ENCODE data around the gene MAL. TPM values are rescaled to one million over a fixed set of nuclear protein-coding genes. Genes with fewer than 3 reads are reported as not detected.

MAL gene
- total RNA-seq, 2 experiments from 2014 or later, result 174 to 184 TPM

DNA sequence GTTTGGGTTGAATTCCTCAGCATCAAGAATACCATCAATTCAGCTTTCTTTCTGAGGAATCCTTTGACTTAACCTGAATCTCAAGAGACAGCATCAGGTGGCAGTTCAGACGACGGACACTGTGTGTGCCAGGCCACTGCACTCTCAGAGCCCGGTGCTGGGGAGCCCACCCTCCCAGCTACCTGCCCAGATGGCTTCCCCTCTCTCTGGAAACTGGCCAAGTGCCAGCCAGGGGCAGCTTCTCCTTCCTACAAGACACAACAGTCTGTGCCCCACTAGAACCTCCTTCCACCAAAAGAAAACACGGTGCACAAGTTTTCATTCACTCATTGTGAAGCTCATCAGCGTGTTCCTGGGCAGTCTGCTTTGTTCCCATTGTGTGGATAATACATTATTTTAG, 28.5 kb downstream of the MAL start:
- ATAC-seq (ENCODE audit: low read depth), result no peak
- Mint-ChIP-seq H3K4me3 (no peak overlapping the region), H3K36me3 (peaks cover 41% of the 10 kb centered on the region), H3K27me3 (no peaks in the 10 kb centered on the region), H3K9me3 (no peaks in the 10 kb centered on the region), H3K4me1 (peaks cover 52% of the 10 kb centered on the region), H3K27ac (peak overlapping the region; percentile 21)
- POLR2A ChIA-PET, result interaction anchor here (1.3 to 5.4 kb wide), 5 partner anchors 9 to 30 kb away, joined by 4 to 49 read pairs (median 22); partner anchors contain the start of gene MAL
- DNase-seq, result peak; percentile 23

DNA sequence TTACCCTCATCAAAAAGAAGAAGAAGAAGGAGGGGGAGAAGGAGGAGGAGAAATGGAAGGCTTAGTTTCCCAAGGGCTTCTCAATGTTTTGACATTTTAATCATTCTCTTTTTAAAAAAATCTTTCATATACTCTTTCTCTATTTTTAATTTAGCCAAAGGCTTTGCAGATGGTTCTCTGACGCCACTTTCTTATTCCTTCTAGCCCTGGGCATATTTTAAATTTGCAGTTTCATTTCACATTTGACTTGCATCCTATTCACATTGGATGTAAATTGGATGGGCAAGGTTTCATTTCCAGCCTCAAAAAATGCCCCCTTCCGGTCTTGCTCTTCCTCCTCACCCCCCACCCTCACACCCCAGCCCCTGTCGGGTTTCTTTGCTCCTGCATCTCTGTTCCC, 29.8 kb downstream of the MAL start:
- Mint-ChIP-seq H3K27ac (peak overlapping the region; percentile 70), H3K36me3 (peaks cover 35% of the 10 kb centered on the region), H3K27me3 (no peaks in the 10 kb centered on the region), H3K9me3 (no peaks in the 10 kb centered on the region), H3K4me1 (peaks cover 47% of the 10 kb centered on the region), H3K4me3 (peak overlapping the region; percentile 25)
- POLR2A ChIA-PET, result interaction anchor here (1.3 to 5.4 kb wide), 5 partner anchors 8 to 33 kb away, joined by 4 to 49 read pairs (median 6); partner anchors contain the start of gene MAL
- DNase-seq (no peak), ATAC-seq (ENCODE audit: low read depth) (no peak)

DNA sequence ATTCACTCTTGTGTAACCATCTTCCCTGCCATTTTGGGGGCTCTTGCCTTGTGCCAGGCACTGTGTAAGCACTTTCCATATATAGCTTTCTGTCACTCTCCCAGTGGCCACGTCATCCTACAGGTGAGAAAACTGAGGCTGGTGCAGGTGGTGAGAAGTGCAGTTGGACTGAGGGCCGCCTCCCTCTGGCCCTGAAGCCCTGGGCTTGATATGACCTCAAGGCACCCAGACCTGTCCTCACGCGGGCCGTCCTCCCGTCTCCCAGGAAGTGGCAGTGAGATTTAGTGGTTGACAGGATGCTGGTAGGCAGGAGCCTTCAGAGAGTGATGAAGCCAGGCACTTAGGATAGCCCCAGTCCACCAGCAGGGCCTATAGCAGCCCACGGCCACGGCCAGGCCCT, 30.5 kb downstream of the MAL start:
- Mint-ChIP-seq H3K27me3 (no peaks in the 10 kb centered on the region), H3K4me3 (peak overlapping the region; percentile 32), H3K9me3 (no peaks in the 10 kb centered on the region), H3K36me3 (peaks cover 29% of the 10 kb centered on the region), H3K27ac (peak overlapping the region; percentile 24), H3K4me1 (peaks cover 43% of the 10 kb centered on the region)
- DNase-seq (no peak), ATAC-seq (ENCODE audit: low read depth) (peak; percentile 48)
- POLR2A ChIA-PET, result interaction anchor here (0.8 to 9.3 kb wide), 5 partner anchors 13 to 347 kb away, joined by 3 to 124 read pairs (median 5); partner anchors contain the start of gene MAL

DNA sequence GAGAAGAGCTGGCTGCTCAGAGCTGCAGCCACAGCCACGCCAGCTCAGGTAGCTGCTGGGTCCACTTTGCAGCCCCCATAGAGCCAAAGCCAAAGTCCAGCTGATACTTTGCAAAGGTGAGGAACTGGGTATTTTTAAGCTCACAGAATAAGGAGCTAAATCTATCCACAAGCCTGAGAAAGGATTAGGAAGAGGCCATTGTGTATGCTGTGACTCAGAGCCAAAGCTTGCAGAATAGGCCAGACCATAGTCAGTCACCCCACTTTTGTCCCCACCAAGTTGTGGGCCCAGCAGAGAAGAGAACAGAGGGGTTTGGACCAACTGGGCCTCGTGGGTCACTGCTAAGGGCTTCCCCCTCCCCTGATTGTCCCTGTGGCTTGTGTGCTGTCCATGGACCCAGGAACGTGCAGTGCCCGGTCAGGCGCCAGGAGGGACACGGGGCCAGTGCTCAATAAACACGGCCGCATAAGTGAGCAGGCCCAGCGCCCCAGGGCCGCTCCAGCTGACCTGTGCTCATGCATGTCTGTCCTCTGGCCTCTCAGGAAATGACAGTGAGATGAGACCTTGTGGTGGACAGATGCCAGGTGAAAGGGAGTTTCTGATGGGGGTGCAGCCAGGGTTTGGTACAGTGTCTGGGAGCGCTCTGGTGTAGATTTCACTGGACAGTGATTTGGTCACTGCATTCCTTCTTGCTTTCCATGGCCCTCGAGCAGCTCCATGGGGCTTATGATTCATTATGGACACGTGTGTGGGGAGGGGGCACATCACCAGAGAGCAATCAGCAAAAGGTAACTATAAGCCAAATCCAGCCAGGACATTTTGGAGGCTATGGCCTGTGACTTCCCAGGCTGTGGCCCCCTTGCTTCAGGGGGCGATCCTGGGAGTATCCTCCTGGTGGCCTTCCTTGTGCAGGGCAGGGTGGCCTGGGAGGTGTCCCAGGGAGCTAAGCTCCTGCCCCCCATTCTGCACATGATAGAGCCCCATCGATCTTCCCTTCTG, 31.3 kb downstream of the MAL start:
- H3K9me3 Mint-ChIP-seq, result no peaks in the 10 kb centered on the region
- POLR2A ChIA-PET, result interaction anchor here (0.8 to 9.3 kb wide), 5 partner anchors 13 to 346 kb away, joined by 3 to 124 read pairs (median 5); partner anchors contain the start of gene MAL
- peaks cover 22% of the 10 kb centered on the region for H3K36me3 Mint-ChIP-seq
- H3K27me3 Mint-ChIP-seq, result no peaks in the 10 kb centered on the region
- DNase-seq (peak; percentile 22), ATAC-seq (ENCODE audit: low read depth) (no peak)
- peaks cover 43% of the 10 kb centered on the region for H3K4me1 Mint-ChIP-seq
- peak overlapping the region; percentile 24 for H3K27ac Mint-ChIP-seq
- H3K4me3 Mint-ChIP-seq, result no peak overlapping the region

DNA sequence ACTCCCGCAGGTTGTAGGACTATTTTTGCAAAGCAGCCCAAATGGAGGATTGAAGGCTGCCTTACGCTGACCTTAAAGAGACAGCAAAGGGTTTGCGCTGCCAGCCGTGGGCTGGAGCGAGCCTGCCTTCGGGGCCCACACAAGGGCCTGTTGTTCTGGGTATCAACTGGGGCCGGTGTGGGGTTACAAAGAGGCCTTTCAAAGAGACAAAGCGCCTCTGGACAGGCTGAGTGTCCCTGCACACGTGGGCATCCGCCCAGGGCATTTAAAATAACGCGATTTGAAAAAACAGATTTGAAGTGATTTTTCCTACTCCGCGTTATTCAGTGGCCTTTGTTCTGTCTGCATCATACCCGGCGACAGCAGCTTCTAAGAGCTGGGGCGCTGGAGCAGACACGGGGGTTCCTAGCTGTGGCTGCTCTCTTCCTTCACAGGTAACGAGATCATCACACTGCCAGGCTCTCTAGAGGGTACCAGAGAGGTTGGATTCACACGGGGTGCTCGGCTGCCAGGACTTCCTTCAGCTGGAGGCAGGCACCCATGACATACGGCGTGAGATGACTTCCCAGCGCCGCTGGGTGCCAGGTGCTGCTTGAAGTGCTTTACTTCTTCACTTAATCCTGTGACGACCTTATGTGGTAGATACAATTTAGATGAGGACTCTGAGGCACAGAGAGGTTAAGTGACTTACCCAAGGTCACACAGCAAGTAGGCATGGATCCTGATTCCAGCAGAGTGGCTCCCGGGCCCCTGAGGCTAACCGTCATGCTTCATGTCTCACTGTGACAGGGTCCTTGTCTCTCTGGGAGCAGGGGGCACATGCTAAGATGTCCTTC, 32.2 kb downstream of the MAL start:
- peaks cover 48% of the 10 kb centered on the region for H3K4me1 Mint-ChIP-seq
- no peak overlapping the region for H3K4me3 Mint-ChIP-seq
- H3K9me3 Mint-ChIP-seq, result no peaks in the 10 kb centered on the region
- peaks cover 16% of the 10 kb centered on the region for H3K36me3 Mint-ChIP-seq
- DNase-seq (peak; percentile 22), ATAC-seq (ENCODE audit: low read depth) (no peak)
- H3K27me3 Mint-ChIP-seq, result no peaks in the 10 kb centered on the region
- POLR2A ChIA-PET, result interaction anchor here (2.1 to 9.3 kb wide), 3 partner anchors 17 to 32 kb away, joined by 5 to 124 read pairs (median 9); partner anchors contain the start of gene MAL
- H3K27ac Mint-ChIP-seq, result no peak overlapping the region

DNA sequence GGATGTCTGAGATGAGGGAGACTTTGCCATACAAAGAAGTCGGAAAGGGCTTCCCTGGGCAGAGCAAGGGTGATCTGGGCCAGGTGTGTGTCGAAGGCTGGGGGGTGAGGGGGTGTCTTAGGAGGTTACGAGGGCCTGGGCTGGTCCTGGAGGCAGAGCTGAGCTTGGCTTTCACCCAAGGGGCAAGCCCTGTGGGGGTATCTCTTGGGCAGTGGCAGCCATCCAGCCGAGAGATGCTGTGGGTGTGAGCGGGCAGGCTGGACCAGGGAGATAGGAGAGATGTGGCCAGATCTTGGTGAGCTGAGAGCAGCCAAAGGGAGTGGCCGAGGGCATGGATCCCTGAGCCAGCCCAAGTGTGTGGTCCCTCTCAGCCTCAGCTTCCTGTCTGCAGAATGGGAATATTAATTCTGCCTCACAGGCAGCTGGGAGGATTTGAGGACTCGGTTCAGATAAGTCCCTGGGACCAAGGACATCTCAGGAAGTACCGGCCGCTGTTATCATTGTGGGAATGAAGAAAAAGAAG, 33.0 kb downstream of the MAL start:
- peaks cover 9% of the 10 kb centered on the region for H3K36me3 Mint-ChIP-seq
- no peak overlapping the region for H3K4me3 Mint-ChIP-seq
- H3K27ac Mint-ChIP-seq, result no peak overlapping the region
- H3K9me3 Mint-ChIP-seq, result no peaks in the 10 kb centered on the region
- H3K4me1 Mint-ChIP-seq, result peaks cover 52% of the 10 kb centered on the region
- ATAC-seq (ENCODE audit: low read depth), result no peak
- DNase-seq, result peak; percentile 17
- H3K27me3 Mint-ChIP-seq, result no peaks in the 10 kb centered on the region
- POLR2A ChIA-PET, result interaction anchor here (5.6 to 9.3 kb wide), 2 partner anchors 17 to 34 kb away, joined by 40 to 124 read pairs; partner anchors contain the start of gene MAL

DNA sequence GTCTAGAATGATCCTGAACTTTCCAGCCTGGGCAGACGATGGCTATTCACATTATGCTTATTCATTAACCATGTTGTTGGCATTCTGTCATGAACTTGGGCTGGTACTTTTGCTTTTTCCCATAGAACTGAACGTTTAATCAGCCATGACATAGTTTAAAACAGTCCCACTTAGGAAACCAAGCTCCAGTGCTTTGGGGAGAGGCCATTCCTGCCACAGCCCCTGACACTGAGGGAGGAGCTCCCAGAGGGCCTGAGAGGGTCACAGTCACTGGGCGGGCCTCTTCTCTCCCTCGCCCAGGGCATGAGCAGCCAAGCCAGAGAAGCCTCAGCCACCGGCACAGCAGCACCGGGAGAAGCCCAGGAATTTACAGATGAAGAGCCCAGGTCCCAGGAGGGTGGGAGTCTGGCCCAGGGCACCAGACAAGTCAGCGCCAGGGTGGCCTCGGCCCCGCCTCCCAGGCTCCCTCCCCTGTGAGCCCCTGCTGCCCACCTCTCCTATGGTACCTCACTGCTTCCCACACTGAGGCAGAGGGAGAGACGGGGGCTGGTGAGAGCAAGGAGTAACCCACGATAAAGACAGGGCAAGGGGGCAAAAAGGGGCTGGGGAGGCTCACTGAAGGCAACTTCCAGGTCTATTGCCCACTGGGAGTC, 33.6 kb downstream of the MAL start:
- H3K27me3 Mint-ChIP-seq, result no peaks in the 10 kb centered on the region
- peaks cover 6% of the 10 kb centered on the region for H3K36me3 Mint-ChIP-seq
- peak; percentile 25 for DNase-seq
- H3K4me3 Mint-ChIP-seq, result no peak overlapping the region
- no peaks in the 10 kb centered on the region for H3K9me3 Mint-ChIP-seq
- H3K27ac Mint-ChIP-seq, result peak overlapping the region; percentile 30
- H3K4me1 Mint-ChIP-seq, result peaks cover 55% of the 10 kb centered on the region
- ATAC-seq (ENCODE audit: low read depth), result no peak
- POLR2A ChIA-PET, result interaction anchor here (5.6 to 9.3 kb wide), 2 partner anchors 16 to 35 kb away, joined by 40 to 124 read pairs; partner anchors contain the start of gene MAL

DNA sequence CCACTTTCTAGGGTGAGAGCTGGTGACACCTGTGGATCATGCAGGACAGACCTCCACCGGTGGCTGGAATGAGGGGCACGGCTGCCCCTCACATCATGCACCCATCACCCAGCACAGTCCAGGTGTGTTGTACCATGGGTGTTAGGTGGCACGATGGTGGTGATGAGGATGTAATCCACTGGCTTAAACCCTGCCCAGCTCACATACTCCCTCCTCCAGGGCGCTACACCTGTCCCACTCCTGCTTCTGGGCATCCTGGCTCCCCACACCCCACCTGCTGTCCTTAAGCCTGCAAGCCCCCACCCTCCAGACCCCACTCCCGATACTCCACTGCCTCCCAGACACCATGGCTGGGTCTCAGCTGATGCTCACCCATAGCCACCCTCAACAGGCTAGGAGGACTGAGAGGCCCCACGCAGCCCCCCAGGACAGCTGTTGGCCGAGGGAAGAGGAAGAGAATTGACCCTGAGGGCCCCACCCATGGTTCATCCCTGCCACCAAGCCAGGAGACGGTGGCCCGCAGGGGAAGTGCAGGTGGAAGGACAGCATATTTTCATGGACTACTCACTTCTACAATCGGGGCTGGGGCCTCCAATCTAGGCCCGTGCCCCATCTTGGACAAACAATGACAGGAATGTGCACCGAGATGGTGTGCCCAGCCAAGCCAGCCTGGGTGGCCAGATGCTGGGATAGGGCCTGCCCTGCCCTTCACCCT, 34.3 kb downstream of the MAL start:
- H3K4me1 Mint-ChIP-seq, result peaks cover 51% of the 10 kb centered on the region
- POLR2A ChIA-PET, result interaction anchor here (5.6 to 9.3 kb wide), 2 partner anchors 15 to 36 kb away, joined by 40 to 124 read pairs; partner anchors contain the start of gene MAL
- no peaks in the 10 kb centered on the region for H3K27me3 Mint-ChIP-seq
- peaks cover 3% of the 10 kb centered on the region for H3K36me3 Mint-ChIP-seq
- no peak overlapping the region for H3K27ac Mint-ChIP-seq
- ATAC-seq (ENCODE audit: low read depth), result no peak
- no peak for DNase-seq
- H3K4me3 Mint-ChIP-seq, result no peak overlapping the region
- no peaks in the 10 kb centered on the region for H3K9me3 Mint-ChIP-seq

DNA sequence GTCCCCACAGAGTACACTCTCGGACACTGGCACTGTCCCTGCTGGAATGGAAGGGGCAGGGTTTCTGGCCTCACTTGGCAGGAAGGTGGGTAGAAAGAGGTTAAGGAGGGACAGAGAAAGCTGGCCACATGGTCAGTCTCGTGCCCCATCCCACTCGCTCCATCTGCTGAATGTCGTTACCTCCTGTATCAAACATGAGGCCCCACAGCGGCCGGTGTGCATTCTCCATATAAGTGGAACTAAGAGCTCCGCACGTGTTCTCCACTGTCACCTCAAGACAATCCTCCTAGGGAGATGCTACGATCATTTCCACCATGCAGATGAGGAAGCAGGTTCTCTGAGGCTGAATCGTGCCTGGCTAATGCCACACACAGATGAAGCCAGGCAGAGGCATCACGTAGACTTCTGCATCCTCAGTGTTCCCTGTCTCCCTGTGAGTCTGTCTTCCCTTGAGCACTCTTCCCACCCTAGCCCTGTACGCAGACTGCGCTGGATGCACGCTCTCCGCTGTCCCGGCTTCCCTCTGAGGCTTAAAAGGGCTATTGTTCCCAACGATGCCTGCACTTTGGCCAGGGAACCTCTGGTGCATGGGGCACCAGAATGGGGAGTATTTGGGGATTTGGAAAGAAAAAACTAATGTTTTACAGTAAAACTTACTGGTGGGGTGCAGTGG, 35.1 kb downstream of the MAL start:
- no peak for DNase-seq
- peak overlapping the region; percentile 76 for H3K27ac Mint-ChIP-seq
- peaks cover 43% of the 10 kb centered on the region for H3K4me1 Mint-ChIP-seq

DNA sequence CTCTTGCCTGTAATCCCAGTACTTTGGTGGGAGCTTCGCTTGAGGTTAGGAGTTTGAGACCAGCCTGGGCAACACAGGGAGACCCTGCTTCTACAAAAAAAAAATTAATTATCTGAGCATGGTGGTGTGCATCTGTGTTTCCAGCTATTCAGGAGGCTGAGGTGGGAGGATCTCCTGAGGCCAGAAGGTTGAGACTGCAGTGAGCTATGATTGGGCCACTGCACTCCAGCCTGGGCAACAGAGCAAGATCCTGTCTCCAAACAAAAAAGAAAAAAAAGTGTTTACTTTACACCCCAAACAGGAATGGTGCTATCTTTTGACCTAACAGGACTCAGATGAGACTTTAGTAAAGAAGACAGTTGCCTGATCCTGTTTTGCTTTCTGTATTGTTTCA, 35.6 kb downstream of the MAL start:
- ATAC-seq (ENCODE audit: low read depth) (no peak), DNase-seq (no peak)
- Mint-ChIP-seq H3K27ac (peak overlapping the region; percentile 86), H3K4me3 (peak overlapping the region; percentile 25), H3K27me3 (no peaks in the 10 kb centered on the region), H3K36me3 (no peaks in the 10 kb centered on the region), H3K4me1 (peaks cover 38% of the 10 kb centered on the region), H3K9me3 (no peaks in the 10 kb centered on the region)
- POLR2A ChIA-PET, result interaction anchor here (2.0 to 9.3 kb wide), 5 partner anchors 8 to 37 kb away, joined by 5 to 124 read pairs (median 22); partner anchors contain the start of gene MAL

More for the DNA sequence above, 35.1 kb downstream of the MAL start:
- ATAC-seq (ENCODE audit: low read depth), result no peak
- POLR2A ChIA-PET, result interaction anchor here (5.6 to 9.3 kb wide), 2 partner anchors 15 to 36 kb away, joined by 40 to 124 read pairs; partner anchors contain the start of gene MAL
- Mint-ChIP-seq H3K27me3 (no peaks in the 10 kb centered on the region), H3K9me3 (no peaks in the 10 kb centered on the region), H3K4me3 (no peak overlapping the region), H3K36me3 (no peaks in the 10 kb centered on the region)

DNA sequence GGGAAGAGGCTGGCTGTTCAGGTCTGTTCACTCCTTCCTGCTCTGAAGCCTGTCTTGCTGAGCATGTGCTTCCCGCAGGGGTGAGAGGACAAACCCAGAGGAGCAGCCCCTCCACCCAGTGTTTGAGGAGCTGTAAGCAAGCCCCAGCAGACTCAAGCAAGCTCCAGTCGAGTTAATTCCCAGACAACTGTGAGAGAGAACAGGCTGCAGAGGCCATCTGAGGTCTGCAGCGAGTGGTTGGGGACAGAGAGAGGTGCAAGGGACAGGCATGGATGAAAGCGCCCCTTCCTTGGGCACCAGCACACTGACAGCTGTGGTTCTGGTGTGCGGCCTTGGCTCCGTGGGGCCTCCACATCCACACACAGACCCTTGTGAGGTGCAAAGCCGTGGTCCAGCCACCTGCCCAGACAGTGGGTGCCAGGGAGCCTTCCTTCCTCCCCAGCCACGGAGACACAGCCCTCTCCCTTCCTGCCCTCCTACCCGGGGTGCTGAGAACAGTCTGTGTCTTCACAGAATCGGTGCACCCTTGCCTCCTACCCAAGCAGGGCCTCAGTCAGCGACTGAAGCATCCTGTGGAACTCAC, 36.2 kb downstream of the MAL start:
- Mint-ChIP-seq H3K27me3 (no peaks in the 10 kb centered on the region), H3K4me3 (peak overlapping the region; percentile 45), H3K9me3 (no peaks in the 10 kb centered on the region), H3K36me3 (no peaks in the 10 kb centered on the region), H3K4me1 (peaks cover 32% of the 10 kb centered on the region), H3K27ac (peak overlapping the region; percentile 86)
- DNase-seq, result peak; percentile 56
- POLR2A ChIA-PET, result interaction anchor here (1.6 to 9.3 kb wide), 6 partner anchors 8 to 37 kb away, joined by 4 to 124 read pairs (median 15); partner anchors contain the start of gene MAL
- peak; percentile 96 for ATAC-seq (ENCODE audit: low read depth)

Measured in activated naive CD8-positive, alpha-beta T cell treated with anti-CD3 and anti-CD28 coated beads, Interleukin-2, amount 10 ng/mL, durations not matched to agents 7 days and 5 days (primary cell).